Measurements from ENCODE around the gene MAZ. TPM values are rescaled to one million over a fixed set of nuclear protein-coding genes. Genes with fewer than 3 reads are reported as not detected.

The MAZ gene
- total RNA-seq, 3 donors from 2014 or later (not counting 1 experiment from before 2014, with no cell fraction given): 234 to 265 (median 252) TPM

DNA sequence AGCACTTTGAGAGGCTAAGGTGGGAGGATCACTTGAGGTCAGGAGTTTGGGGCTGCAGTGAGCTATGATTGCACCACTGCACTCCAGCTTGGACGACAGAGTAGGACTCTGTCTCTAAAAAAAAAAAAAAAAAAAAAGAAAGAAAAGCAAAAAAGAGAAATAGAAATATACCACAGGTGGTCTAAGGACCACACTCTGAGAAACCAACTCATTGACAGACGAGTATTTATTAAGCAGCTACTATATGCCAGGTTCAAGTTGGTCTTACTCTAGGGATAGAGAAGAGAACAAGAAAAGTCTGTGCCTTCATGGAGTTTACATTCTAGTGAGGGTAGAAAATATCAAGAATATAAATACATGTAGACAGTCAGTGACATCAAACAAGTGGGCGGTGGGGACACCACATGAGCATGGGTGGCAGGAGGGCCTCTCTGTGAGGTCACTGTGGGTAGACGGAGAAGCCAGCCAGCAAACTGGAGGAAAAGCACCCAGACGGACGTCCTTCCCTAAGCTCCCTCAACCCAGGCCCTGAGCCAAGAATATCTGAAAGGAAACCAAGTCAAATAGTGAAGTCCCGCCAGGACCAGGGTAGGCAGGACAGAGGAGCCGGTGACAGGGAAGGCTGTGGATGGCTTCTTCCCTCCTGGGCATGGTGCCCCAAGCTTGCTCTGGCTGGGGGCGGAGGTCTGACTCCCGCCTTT, 52.0 kb downstream of the MAZ start:
- TF ChIP-seq CTCF (IDR thresholded peaks at IDR 0.05): no peak
- Mint-ChIP-seq H3K27me3 (ENCODE audit: low read depth in 2 of 2) (no peaks in the 10 kb centered on the region), H3K36me3 (no peaks in the 10 kb centered on the region), H3K9me3 (no peaks in the 10 kb centered on the region), H3K4me1 (peaks cover 18 to 25% of the 10 kb centered on the region in 2 donors), H3K4me3 (peak overlapping the region; percentile 28), H3K27ac (peak overlapping the region in 1 of 2 donors; percentile 38)
- Histone ChIP-seq H3K27ac (ENCODE audit: low read length) (no peak overlapping the region), H3K36me3 (ENCODE audit: control insufficient read depth, insufficient read depth, low read length) (peaks cover 23% of the 10 kb centered on the region), H3K4me3 (ENCODE audit: low read length) (no peak overlapping the region), H3K4me1 (ENCODE audit: control insufficient read depth, insufficient read depth, low read length) (peaks cover 20% of the 10 kb centered on the region), H3K9me3 (ENCODE audit: control insufficient read depth, insufficient read depth, low read length) (no peaks in the 10 kb centered on the region), H3K27me3 (ENCODE audit: control insufficient read depth, insufficient read depth, low read length) (no peaks in the 10 kb centered on the region)
- DNase-seq (no peak), ATAC-seq (no peak)
- intact Hi-C loops (cut with micrococcal nuclease): no loop called here
- 94% methylated on average over 10 of the region's 10 CpGs for WGBS (ENCODE audit: insufficient coverage)

- no peak overlapping the region for H3K27ac Mint-ChIP-seq
- ATAC-seq: no peak
- no peaks in the 10 kb centered on the region for H3K27me3 Mint-ChIP-seq (ENCODE audit: low read depth in 2 of 2)
These were observed 52.6 kb downstream of the MAZ start for GRCh38 chr16:29858974-29859373.

GRCh38 chr16:29860218-29860617, 53.9 kb downstream of the MAZ start:
- Mint-ChIP-seq H3K4me3 (no peak overlapping the region), H3K27me3 (ENCODE audit: low read depth in 2 of 2) (no peaks in the 10 kb centered on the region), H3K27ac (no peak overlapping the region), H3K36me3 (no peaks in the 10 kb centered on the region), H3K4me1 (peaks cover 18 to 29% of the 10 kb centered on the region in 2 donors), H3K9me3 (no peaks in the 10 kb centered on the region)
- peaks cover 23% of the 10 kb centered on the region for H3K36me3 ChIP-seq (ENCODE audit: control insufficient read depth, insufficient read depth, low read length)
- H3K9me3 ChIP-seq (ENCODE audit: control insufficient read depth, insufficient read depth, low read length): no peaks in the 10 kb centered on the region
- ATAC-seq (no peak), DNase-seq (no peak)
- H3K27ac ChIP-seq (ENCODE audit: low read length): no peak overlapping the region
- H3K27me3 ChIP-seq (ENCODE audit: control insufficient read depth, insufficient read depth, low read length): no peaks in the 10 kb centered on the region
- peaks cover 26% of the 10 kb centered on the region for H3K4me1 ChIP-seq (ENCODE audit: control insufficient read depth, insufficient read depth, low read length)
- H3K4me3 ChIP-seq (ENCODE audit: low read length): no peak overlapping the region
- intact Hi-C loops (cut with micrococcal nuclease): loop anchor here (5.0 kb wide), 2 partner anchors 43 to 158 kb away; partner anchors contain the start of gene PAGR1
- WGBS (ENCODE audit: insufficient coverage): 96% methylated on average over 9 of the region's 9 CpGs
- no peak for TF ChIP-seq CTCF (IDR thresholded peaks at IDR 0.05)

More at GRCh38 chr16:29858974-29859373, 52.6 kb downstream of the MAZ start:
- no peak overlapping the region for H3K27ac ChIP-seq (ENCODE audit: low read length)
- H3K4me3 ChIP-seq (ENCODE audit: low read length): no peak overlapping the region
- no peaks in the 10 kb centered on the region for H3K27me3 ChIP-seq (ENCODE audit: control insufficient read depth, insufficient read depth, low read length)
- peaks cover 23% of the 10 kb centered on the region for H3K36me3 ChIP-seq (ENCODE audit: control insufficient read depth, insufficient read depth, low read length)
- 98% methylated on average over 18 of the region's 19 CpGs for WGBS (ENCODE audit: insufficient coverage)
- Mint-ChIP-seq H3K9me3 (no peaks in the 10 kb centered on the region), H3K4me3 (no peak overlapping the region), H3K36me3 (no peaks in the 10 kb centered on the region), H3K4me1 (peaks cover 18 to 29% of the 10 kb centered on the region in 2 donors)
- intact Hi-C loops (cut with micrococcal nuclease): no loop called here
- no peak for TF ChIP-seq CTCF (IDR thresholded peaks at IDR 0.05)
- DNase-seq: no peak
- H3K4me1 ChIP-seq (ENCODE audit: control insufficient read depth, insufficient read depth, low read length): peaks cover 26% of the 10 kb centered on the region
- H3K9me3 ChIP-seq (ENCODE audit: control insufficient read depth, insufficient read depth, low read length): no peaks in the 10 kb centered on the region

Other genes with a start within 250 kb of the MAZ start
- 100 to 1,000 TPM; 373 to 439 (median 435) TPM for gene SPN, start 143.3 kb upstream of the MAZ start, total RNA-seq
- gene QPRT, start 127.3 kb upstream of the MAZ start, total RNA-seq: 1 to 10 TPM; 2.5 to 6.3 (median 4.7) TPM
- gene C16orf54, start 60.5 kb upstream of the MAZ start, total RNA-seq: 100 to 1,000 TPM in 2 of 3 donors, 10 to 100 TPM in 1; 100.0 to 172 (median 146) TPM
- not detected for gene ZG16, start 28.3 kb upstream of the MAZ start, total RNA-seq
- 10 to 100 TPM; 73.4 to 96.0 (median 86.5) TPM for gene KIF22, start 15.8 kb upstream of the MAZ start, total RNA-seq
- gene PRRT2, start 5.7 kb downstream of the MAZ start, total RNA-seq: 1 to 10 TPM in 1 of 3 donors, under 1 TPM in 2; 0.70 to 1.4 (median 0.91) TPM
- 10 to 100 TPM in 2 of 3 donors, 1 to 10 TPM in 1; 8.9 to 16.2 (median 13.4) TPM for gene PAGR1, start 9.6 kb downstream of the MAZ start, total RNA-seq
- gene MVP, start 13.9 kb downstream of the MAZ start, total RNA-seq: 100 to 1,000 TPM; 154 to 168 (median 163) TPM
- gene CDIPT, start 56.7 kb downstream of the MAZ start, total RNA-seq: 10 to 100 TPM; 42.3 to 66.9 (median 53.0) TPM
- gene SEZ6L2, start 93.0 kb downstream of the MAZ start, total RNA-seq: under 1 TPM in 1 of 3 donors, not detected in 2; 0.14 TPM
- not detected for gene ASPHD1, start 94.0 kb downstream of the MAZ start, total RNA-seq
- gene KCTD13, start 119.7 kb downstream of the MAZ start, total RNA-seq: 10 to 100 TPM; 36.1 to 54.0 (median 51.7) TPM
- 10 to 100 TPM; 50.2 to 69.5 (median 50.8) TPM for gene TMEM219, start 155.6 kb downstream of the MAZ start, total RNA-seq
- 10 to 100 TPM; 35.3 to 42.8 (median 41.5) TPM for gene TAOK2, start 167.3 kb downstream of the MAZ start, total RNA-seq
- gene HIRIP3, start 189.1 kb downstream of the MAZ start, total RNA-seq: 10 to 100 TPM; 11.1 to 13.4 (median 12.7) TPM
- 100 to 1,000 TPM in 1 of 3 donors, 10 to 100 TPM in 2; 75.0 to 107 (median 99.5) TPM for gene INO80E, start 189.7 kb downstream of the MAZ start, total RNA-seq
- gene DOC2A, start 204.5 kb downstream of the MAZ start, total RNA-seq: not detected
- not detected for gene C16orf92, start 216.7 kb downstream of the MAZ start, total RNA-seq
- 1 to 10 TPM in 2 of 3 donors, under 1 TPM in 1; 0.88 to 2.0 (median 1.7) TPM for gene TLCD3B, start 224.7 kb downstream of the MAZ start, total RNA-seq

Data from natural killer cell (primary cell).